Measurements from ENCODE around the gene CLN6.

The CLN6 gene

GRCh38 chr15:68210821-68211655 lies 18.5 kb downstream of the CLN6 start:
- H3K4me3 ChIP-seq (ENCODE audit: control insufficient read depth, low read depth, low read length), result peak overlapping the region; percentile 28
- DNase-seq (ENCODE audit: low read depth), result no peak
- peak; percentile 93 for TF ChIP-seq CTCF (IDR thresholded peaks at IDR 0.05; ENCODE audit: control insufficient read depth, insufficient read depth, low read depth, low read length, missing control alignments)

GRCh38 chr15:68210409-68210756 lies 19.1 kb downstream of the CLN6 start:
- no peak for DNase-seq (ENCODE audit: low read depth)
- peak overlapping the region; percentile 28 for H3K4me3 ChIP-seq (ENCODE audit: control insufficient read depth, low read depth, low read length)
- no peak for TF ChIP-seq CTCF (IDR thresholded peaks at IDR 0.05; ENCODE audit: control insufficient read depth, insufficient read depth, low read depth, low read length, missing control alignments)

- no peak for DNase-seq (ENCODE audit: low read depth)
Measured at GRCh38 chr15:68209735-68210408, 19.7 kb downstream of the CLN6 start.

GRCh38 chr15:68209272-68209671 lies 20.3 kb downstream of the CLN6 start:
- TF ChIP-seq CTCF (IDR thresholded peaks at IDR 0.05; ENCODE audit: control insufficient read depth, insufficient read depth, low read depth, low read length, missing control alignments), result no peak
- no peak overlapping the region for H3K4me3 ChIP-seq (ENCODE audit: control insufficient read depth, low read depth, low read length)
- no peak for DNase-seq (ENCODE audit: low read depth)

More at GRCh38 chr15:68209735-68210408, 19.7 kb downstream of the CLN6 start:
- no peak overlapping the region for H3K4me3 ChIP-seq (ENCODE audit: control insufficient read depth, low read depth, low read length)
- TF ChIP-seq CTCF (IDR thresholded peaks at IDR 0.05; ENCODE audit: control insufficient read depth, insufficient read depth, low read depth, low read length, missing control alignments), result no peak

- DNase-seq (ENCODE audit: low read depth), result no peak
- no peak for TF ChIP-seq CTCF (IDR thresholded peaks at IDR 0.05; ENCODE audit: control insufficient read depth, insufficient read depth, low read depth, low read length, missing control alignments)
- H3K4me3 ChIP-seq (ENCODE audit: control insufficient read depth, low read depth, low read length), result no peak overlapping the region
Measured at GRCh38 chr15:68208636-68209240, 20.8 kb downstream of the CLN6 start.

- TF ChIP-seq CTCF (IDR thresholded peaks at IDR 0.05; ENCODE audit: control insufficient read depth, insufficient read depth, low read depth, low read length, missing control alignments), result no peak
- H3K4me3 ChIP-seq (ENCODE audit: control insufficient read depth, low read depth, low read length), result no peak overlapping the region
- DNase-seq (ENCODE audit: low read depth), result no peak
Measured at GRCh38 chr15:68208136-68208535, 21.4 kb downstream of the CLN6 start.

Measured in AG09309 (cell line).